Muscle layer of duodenum (tissue), 2 donors: Measurements from ENCODE around the gene AURKB.
A peak's percentile ranks its signal among the peaks of the same experiment; 100 is the strongest.

Experiments used
- H3K27ac ChIP-seq: one replicate; pipeline ENCODE4 v1.7.0; 2013; ENCODE audit warnings: mild to moderate bottlenecking, low read length
- H3K27me3 ChIP-seq: one replicate; pipeline ENCODE4 v1.7.0; 2013; ENCODE audit warnings: low read depth, mild to moderate bottlenecking, control low read depth, low read length
- H3K36me3 ChIP-seq, 2 donors: one replicate each; pipeline ENCODE4 v1.7.0; 2013; ENCODE audit warnings: low read length in 2 of 2, control low read depth in 1 of 2, mild to moderate bottlenecking in 1 of 2; ENCODE audit not compliant: insufficient read depth in 2 of 2, control insufficient read depth in 1 of 2
- H3K4me1 ChIP-seq, 2 donors: one replicate each; pipeline ENCODE4 v1.7.0; 2013; ENCODE audit warnings: low read length in 2 of 2, mild to moderate bottlenecking in 2 of 2, control low read depth in 1 of 2, moderate library complexity in 1 of 2; ENCODE audit not compliant: insufficient read depth in 2 of 2, control insufficient read depth in 1 of 2
- H3K4me3 ChIP-seq, 2 donors: one replicate each; pipeline ENCODE4 v1.7.0; 2013; ENCODE audit warnings: low read length in 2 of 2, low read depth in 1 of 2, mild to moderate bottlenecking in 1 of 2
- H3K9me3 ChIP-seq, 2 donors: one replicate each; pipeline ENCODE4 v1.7.0; 2013; ENCODE audit warnings: low read length in 2 of 2, control low read depth in 1 of 2, mild to moderate bottlenecking in 1 of 2; ENCODE audit not compliant: control insufficient read depth in 1 of 2
- donor health status: healthy.

Gene AURKB

GRCh38 chr17:8206536-8206935 is 3.8 kb downstream of the AURKB start:
- no peaks in the 10 kb centered on the region for H3K27me3 ChIP-seq
- peaks cover 0 to 9% of the 10 kb centered on the region in 2 donors for H3K4me1 ChIP-seq
- H3K4me3 ChIP-seq, result no peak overlapping the region
- no peaks in the 10 kb centered on the region for H3K9me3 ChIP-seq
- H3K27ac ChIP-seq, result no peak overlapping the region
- no peaks in the 10 kb centered on the region for H3K36me3 ChIP-seq

DNA sequence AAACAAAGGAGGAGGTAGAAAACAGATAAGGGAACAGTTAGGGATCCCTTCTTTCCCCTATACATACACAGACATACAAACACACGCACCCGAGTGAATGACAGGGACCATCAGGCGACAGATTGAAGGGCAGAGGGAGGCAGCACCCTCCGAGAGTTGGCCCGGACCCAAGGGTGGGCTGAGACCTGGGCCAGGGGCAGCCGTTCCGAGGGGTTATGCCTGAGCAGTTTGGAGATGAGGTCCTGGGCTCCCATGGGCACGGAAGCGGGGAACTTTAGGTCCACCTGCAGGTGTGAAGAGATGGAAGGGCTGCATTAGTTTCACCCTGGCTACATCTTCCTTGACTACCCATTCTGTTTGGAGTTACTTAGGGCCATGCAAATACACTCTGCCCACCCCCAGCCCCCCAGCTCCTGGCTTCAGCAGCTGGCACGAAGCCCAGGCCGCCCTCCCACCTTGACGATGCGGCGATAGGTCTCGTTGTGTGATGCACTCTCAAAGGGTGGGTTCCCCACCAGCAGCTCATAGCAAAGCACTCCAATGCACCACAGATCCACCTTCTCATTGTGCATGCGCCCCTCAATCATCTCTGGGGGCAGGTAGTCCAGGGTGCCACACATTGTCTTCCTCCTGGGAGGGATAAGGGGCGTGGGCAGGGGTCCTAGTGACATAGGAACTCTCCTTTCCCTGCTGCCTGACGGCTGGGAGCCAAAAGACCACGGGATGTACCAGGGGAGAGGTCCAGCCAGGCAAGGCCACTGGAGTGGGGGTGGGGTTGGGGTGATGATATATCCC is 5.4 kb downstream of the AURKB start:
- Histone ChIP-seq H3K4me1 (peaks cover 0 to 4% of the 10 kb centered on the region in 2 donors), H3K9me3 (no peaks in the 10 kb centered on the region), H3K27me3 (no peaks in the 10 kb centered on the region), H3K36me3 (no peaks in the 10 kb centered on the region), H3K4me3 (no peak overlapping the region), H3K27ac (no peak overlapping the region)

DNA sequence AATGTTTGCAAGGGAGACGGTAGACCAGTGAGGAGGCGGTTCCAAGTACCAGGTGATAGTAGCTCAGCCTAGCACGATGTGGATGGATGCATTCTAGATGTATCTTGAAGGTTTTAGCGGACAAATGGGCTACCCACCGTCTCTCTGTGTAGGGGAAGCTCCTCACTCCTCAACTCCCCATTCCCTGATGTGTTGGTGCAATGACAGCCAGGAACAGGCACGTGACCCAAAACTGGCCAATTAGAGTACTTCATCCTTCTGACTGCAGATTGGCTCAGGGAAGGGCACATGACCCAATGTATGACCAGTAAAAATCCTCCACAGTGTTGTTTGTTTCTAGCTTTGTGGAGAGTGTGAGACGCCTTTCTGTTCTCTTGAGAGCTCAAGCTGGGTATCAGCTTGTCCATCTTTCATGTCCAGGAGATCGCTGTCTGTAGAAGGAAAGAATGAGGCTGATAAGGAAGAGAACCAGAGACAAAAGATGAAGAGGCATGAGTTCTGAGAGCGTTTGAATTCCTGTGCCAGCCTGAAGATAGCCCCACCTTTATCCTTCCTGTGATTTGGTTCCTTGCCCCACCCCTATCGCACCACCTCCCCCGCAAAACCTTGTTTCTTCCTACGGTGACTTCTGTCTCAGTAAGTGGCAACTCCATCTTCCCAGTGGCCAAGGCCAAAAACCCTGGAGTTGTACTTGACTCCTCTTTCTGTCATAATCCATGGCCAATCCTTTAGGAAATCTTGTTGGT is 18.1 kb downstream of the AURKB start:
- Histone ChIP-seq H3K4me3 (peak overlapping the region; percentile 45 to 52), H3K36me3 (no peaks in the 10 kb centered on the region), H3K27ac (peak overlapping the region; percentile 64), H3K9me3 (no peaks in the 10 kb centered on the region), H3K27me3 (no peaks in the 10 kb centered on the region), H3K4me1 (peaks cover 32 to 35% of the 10 kb centered on the region in 2 donors)

GRCh38 chr17:8190506-8190905 is 19.9 kb downstream of the AURKB start:
- Histone ChIP-seq H3K27me3 (no peaks in the 10 kb centered on the region), H3K27ac (peak overlapping the region; percentile 80), H3K4me1 (peaks cover 32 to 35% of the 10 kb centered on the region in 2 donors), H3K4me3 (peak overlapping the region; percentile 41 to 95), H3K9me3 (no peaks in the 10 kb centered on the region), H3K36me3 (no peaks in the 10 kb centered on the region)

DNA sequence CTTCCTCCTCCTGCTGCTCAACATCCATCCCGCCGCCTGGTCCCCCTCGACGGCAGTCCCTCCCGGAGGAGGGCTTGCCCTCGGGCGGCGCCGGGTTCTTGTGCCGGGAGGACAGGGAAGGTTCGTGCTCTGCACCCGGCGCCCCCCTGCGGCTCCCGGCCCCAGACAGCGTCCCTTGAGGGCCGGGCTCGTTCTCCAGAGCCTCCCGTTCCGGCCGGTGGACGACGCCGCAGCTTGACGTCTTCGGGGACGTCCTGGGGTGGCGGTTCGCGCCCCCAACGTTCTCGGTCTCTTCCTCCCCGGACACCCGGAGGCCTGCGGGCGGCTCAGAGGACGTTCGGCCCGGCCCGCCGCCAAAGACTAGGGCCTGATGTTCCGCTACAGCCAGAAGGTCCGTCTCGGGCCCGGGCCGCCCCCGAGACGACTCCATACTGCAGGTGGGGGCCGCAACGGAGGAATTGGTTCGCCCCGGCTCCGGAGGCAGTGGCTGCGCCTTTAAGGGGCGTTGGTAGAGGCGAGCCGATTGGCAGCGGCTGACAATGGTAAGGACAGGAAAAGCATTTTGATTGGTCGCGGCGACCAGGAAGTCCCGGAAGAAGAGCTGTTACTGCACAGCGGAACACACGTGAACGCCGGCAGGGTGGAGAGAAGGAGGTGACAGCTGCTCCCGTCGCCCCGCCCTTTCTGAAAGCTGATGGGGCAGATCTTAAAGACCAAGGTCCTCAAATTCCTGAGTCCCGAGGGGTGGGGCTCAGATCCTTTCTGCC is 20.5 kb downstream of the AURKB start, which contains the start of gene BORCS6:
BORCS6 (minus strand) TSS at position 470 of the 767 bp plus-strand sequence; CDS start at position 430, 40 bp downstream.
- Histone ChIP-seq H3K27me3 (no peaks in the 10 kb centered on the region), H3K27ac (peak within 1 kb of the TSS; percentile 80), H3K4me3 (peak within 1 kb of the TSS; percentile 92 to 95), H3K4me1 (peaks cover 32 to 35% of the 10 kb centered on the region in 2 donors), H3K36me3 (no peaks in the 10 kb centered on the region), H3K9me3 (no peaks in the 10 kb centered on the region)

GRCh38 chr17:8189041-8189710 is 21.2 kb downstream of the AURKB start:
- Histone ChIP-seq H3K36me3 (no peaks in the 10 kb centered on the region), H3K4me3 (peak overlapping the region; percentile 92 to 95), H3K9me3 (no peaks in the 10 kb centered on the region), H3K4me1 (peaks cover 32 to 35% of the 10 kb centered on the region in 2 donors), H3K27ac (peak overlapping the region; percentile 56), H3K27me3 (no peaks in the 10 kb centered on the region)

DNA sequence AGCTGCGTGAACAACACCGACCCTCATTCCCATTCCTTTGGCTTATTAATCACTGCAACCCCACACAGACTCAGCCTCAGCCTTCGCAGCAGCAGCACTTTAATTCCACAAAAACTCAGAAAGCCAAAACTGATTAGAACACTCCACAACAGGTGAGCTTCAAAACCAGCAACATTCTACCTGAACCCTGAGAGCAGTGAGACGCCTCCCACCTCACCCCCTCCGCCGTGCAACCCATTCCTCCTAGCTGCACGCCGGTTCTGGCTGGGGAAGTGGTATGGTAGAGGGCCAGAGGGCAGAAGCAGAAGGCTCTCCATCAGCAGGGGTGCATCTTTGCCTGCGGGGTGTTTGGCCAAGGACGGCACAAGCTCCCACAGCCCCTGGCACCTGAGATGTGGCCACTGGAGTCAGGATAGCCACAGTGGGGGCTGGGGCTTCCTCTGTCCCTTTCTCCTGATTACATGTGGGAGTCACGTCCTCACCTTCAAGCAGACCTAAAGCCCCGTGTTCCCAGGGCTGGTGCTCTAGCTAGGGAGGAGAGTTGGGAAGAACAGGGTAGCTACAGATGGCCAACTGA is 22.0 kb downstream of the AURKB start:
- peaks cover 32 to 35% of the 10 kb centered on the region in 2 donors for H3K4me1 ChIP-seq
- H3K9me3 ChIP-seq, result no peaks in the 10 kb centered on the region
- H3K4me3 ChIP-seq, result peak overlapping the region; percentile 92 to 95
- H3K36me3 ChIP-seq, result no peaks in the 10 kb centered on the region
- no peaks in the 10 kb centered on the region for H3K27me3 ChIP-seq
- peak overlapping the region; percentile 79 for H3K27ac ChIP-seq

- H3K27me3 ChIP-seq, result no peaks in the 10 kb centered on the region
- peak overlapping the region; percentile 79 for H3K27ac ChIP-seq
- peak overlapping the region; percentile 92 to 95 for H3K4me3 ChIP-seq
- H3K4me1 ChIP-seq, result peaks cover 31 to 35% of the 10 kb centered on the region in 2 donors
- H3K36me3 ChIP-seq, result no peaks in the 10 kb centered on the region
- H3K9me3 ChIP-seq, result no peaks in the 10 kb centered on the region
These were observed 22.7 kb downstream of the AURKB start for GRCh38 chr17:8187517-8188262.

DNA sequence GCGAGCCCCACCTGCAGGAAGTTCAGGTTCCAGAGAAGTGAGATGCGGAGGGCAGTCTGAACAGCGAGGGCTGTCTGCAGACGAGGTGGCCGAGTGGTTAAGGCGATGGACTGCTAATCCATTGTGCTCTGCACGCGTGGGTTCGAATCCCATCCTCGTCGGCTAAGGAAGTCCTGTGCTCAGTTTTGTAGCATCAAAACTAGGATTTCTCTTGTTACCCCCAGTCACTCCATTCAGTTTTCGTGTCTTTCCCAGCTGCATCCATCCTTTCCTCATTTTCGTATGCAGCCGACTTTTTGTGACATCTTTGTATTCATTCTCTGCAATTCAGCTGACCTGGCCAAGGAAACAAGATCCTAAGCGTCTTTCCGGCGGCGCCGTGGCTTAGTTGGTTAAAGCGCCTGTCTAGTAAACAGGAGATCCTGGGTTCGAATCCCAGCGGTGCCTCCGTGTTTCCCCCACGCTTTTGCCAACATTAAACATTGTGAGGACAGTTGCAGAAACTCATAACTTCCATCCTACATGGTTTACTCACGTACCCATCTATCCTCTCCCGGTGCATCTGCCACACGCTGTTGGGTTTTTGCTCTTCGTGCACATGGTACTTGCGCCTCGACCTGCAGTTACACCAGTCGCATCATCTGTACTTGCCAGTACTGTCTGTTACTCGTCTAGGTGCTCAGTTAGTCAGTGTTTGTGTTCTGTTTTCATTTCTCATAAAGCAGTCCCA is 23.4 kb downstream of the AURKB start:
- Histone ChIP-seq H3K4me3 (peak overlapping the region; percentile 92 to 95), H3K9me3 (no peaks in the 10 kb centered on the region), H3K27ac (peak overlapping the region; percentile 79), H3K4me1 (peaks cover 26 to 30% of the 10 kb centered on the region in 2 donors), H3K27me3 (no peaks in the 10 kb centered on the region), H3K36me3 (no peaks in the 10 kb centered on the region)
